GM10248 (cell line): Measurements from ENCODE around the gene LDB2.

Experiments
- CTCF ChIA-PET: fragments of 300-600 bp; sonication (Branson Sonifier 250); formaldehyde crosslinking; extraction: SDS; loops from one replicate; lab custom pipeline; 2021; ENCODE audit warnings: antibody characterized with exemption; lab: Yijun Ruan, JAX
- POLR2A ChIA-PET: fragments of 350-650 bp; sonication (Branson Sonifier 250); formaldehyde crosslinking; extraction: SDS; loops from one replicate; lab custom pipeline; 2020; ENCODE audit warnings: antibody characterized with exemption; lab: Yijun Ruan, JAX
- DNase-seq: peaks from one replicate; pipeline ENCODE4 v3.0.0; 2012; ENCODE audit errors: extremely low spot score
- TF ChIP-seq, protein P1 (sequence below): IDR thresholded peaks from 2 replicates; pipeline ENCODE4 v1.5.1; 2012; ENCODE audit warnings: mild to moderate bottlenecking, low read depth; ENCODE audit errors: extremely low read depth, missing control alignments, control extremely low read depth

Gene LDB2

DNA sequence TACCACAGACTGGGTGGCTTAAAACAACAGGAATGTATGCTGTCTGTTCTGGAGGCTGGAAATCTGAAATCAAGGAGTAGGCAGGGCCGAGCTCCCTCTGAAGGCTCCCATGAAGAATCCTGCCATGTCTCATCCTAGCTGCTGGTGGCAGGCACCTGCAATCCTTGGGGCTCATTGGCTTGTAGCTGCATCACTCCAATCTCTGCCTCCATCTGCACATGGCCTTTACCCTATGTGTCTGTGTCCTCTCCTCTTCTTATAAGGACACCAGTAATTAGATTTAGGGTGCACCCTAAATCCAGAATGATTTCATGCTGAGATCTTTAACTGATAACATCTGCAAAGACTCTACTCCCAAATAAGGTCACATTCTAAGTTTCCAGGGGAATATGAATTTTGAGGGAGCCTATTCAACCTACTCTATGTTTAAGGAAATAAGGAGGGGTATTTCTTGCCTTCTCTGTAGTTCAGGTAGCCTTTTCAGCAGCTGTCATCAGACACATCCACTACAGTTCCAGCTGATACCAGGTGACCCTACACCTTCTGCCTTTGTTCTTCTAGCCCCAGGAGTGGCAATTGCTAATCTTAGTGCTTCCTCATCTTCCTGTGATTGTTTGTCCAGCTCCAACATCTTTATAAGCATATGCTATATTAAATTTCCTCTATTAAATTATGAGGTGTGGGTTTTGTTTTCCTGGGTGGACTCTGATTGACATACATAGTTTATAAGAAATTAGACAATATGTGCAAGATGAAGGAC, 377.1 kb downstream of the LDB2 start:
- ChIA-PET CTCF (interaction anchor here (1.1 to 1.3 kb wide), 3 partner anchors 8 to 28 kb away, joined by 3 read pairs; no protein-coding TSS in a partner anchor), POLR2A (no interaction called here)
- no peak for DNase-seq
- TF ChIP-seq, protein P1, sequence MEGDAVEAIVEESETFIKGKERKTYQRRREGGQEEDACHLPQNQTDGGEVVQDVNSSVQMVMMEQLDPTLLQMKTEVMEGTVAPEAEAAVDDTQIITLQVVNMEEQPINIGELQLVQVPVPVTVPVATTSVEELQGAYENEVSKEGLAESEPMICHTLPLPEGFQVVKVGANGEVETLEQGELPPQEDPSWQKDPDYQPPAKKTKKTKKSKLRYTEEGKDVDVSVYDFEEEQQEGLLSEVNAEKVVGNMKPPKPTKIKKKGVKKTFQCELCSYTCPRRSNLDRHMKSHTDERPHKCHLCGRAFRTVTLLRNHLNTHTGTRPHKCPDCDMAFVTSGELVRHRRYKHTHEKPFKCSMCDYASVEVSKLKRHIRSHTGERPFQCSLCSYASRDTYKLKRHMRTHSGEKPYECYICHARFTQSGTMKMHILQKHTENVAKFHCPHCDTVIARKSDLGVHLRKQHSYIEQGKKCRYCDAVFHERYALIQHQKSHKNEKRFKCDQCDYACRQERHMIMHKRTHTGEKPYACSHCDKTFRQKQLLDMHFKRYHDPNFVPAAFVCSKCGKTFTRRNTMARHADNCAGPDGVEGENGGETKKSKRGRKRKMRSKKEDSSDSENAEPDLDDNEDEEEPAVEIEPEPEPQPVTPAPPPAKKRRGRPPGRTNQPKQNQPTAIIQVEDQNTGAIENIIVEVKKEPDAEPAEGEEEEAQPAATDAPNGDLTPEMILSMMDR, result no peak

DNA sequence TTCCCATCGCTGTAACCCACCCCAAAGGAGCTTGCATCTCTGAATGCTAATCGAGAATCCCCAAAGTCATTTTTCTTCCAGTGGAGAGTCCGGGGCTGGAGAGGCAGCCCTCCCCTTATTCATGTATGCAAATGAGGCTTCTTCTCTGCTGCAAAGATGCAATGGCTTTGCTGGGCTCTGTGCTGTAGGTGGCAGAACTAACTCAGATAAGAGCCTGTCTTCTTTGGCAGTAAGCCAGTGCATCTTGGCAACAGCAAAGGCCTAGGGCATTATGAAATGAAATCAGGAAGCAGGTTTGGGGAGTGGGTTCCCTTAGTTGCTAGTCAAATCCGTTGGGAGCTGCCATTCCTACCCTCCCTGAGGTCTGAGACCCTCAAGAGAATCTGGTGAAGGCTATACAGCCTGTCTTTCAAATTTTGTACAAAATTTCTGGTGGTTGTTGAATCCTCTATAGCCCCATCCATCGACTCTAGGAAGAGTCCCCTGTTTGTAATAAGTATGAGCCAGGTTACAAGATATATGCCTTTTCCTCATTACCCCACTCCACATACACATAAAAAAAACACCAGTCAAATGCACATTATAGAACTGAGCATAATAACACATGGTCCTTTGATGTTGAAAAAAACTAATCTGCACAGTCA, 381.5 kb downstream of the LDB2 start:
- TF ChIP-seq, protein P1, result no peak
- ChIA-PET CTCF (no interaction called here), POLR2A (no interaction called here)
- DNase-seq, result no peak

DNA sequence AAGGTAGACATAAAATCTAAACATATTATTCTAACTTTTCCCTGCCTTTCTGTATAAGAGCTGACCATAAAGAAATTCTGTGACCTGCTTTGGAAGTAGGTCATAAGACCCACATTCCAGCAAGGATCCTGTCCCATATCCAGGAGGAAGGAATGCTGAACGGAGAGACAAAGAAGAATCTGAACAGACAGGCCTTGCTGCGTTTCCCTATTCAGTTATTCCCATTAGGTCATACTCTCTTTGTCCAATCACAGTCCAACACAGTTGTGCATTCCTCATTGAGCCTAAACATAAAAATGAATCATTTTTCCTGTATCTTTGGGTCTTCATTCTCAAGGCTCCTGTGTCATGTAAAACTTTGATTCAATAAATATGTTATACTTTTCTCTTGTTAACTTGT, 384.6 kb downstream of the LDB2 start:
- DNase-seq, result no peak
- POLR2A ChIA-PET, result no interaction called here
- CTCF ChIA-PET, result no interaction called here
- TF ChIP-seq, protein P1, result no peak

DNA sequence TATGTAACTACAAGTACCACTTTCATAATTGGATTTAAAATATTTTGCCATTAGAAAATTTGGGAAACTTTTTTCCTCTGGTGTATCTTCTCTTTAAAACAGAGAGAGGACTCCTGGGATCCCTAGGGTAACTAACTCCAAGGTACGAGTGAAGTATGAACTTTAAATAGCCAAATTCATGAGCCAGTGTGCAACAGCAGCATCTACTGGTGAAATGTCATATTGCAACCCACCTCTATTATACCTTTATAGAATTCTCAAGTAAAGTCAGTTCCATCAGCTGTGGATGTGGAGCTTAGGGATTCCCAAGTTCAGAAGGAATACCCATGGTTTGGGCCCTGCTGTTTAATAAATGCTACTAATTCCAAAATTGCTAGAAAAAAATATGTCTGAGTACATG, 389.5 kb downstream of the LDB2 start:
- TF ChIP-seq, protein P1, result peak; percentile 2
- ChIA-PET POLR2A (no interaction called here), CTCF (no interaction called here)
- no peak for DNase-seq

DNA sequence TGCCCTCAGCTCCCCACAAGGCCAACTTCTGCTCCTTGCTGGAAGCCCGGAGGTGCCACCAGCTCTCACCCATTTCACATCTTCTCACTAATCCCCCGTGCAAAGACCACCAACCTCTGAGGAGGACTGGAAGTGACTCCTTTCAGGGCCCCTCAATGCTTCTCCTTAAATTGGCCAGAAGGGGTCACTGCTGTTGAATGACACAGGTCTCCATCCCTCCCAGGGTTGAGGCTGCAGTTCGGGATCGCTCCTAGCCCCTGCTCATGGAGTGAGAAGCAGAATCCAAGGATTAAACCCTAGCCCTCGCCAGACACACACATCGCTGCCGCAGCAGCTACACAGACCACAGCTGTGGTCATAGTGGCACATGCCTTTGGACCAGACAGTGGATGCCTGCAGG, 392.7 kb downstream of the LDB2 start:
- TF ChIP-seq, protein P1, result no peak
- CTCF ChIA-PET, result no interaction called here
- POLR2A ChIA-PET, result no interaction called here
- no peak for DNase-seq

DNA sequence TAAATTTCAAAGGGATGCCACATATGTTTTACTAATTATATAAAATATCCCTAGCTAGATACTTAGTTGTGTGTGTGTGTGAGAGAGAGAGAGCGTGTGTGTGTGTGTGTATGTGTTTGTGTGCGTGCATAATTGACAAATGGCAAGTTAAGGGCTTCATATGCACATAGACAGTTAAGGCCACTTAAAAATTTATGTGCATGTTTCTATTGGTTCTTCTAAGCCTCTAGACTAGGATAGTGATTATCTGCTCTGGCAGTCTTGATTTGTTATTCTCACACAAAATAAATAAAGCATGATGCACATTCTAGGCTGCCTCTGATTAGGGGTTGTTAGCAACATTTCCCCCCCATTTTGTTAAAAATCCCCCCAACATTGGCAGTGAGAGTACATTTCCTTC, 393.2 kb downstream of the LDB2 start:
- ChIA-PET CTCF (interaction anchor here (0.9 kb wide), 1 partner anchor 28 kb away, joined by 3 read pairs; no protein-coding TSS in a partner anchor), POLR2A (no interaction called here)
- TF ChIP-seq, protein P1, result no peak
- DNase-seq, result no peak
